Measurements from ENCODE around the gene SLC9A3. TPM values are rescaled to one million over a fixed set of nuclear protein-coding genes. Genes with fewer than 3 reads are reported as not detected.

The SLC9A3 gene
- total RNA-seq, 1 donor = 0.86 TPM

DNA sequence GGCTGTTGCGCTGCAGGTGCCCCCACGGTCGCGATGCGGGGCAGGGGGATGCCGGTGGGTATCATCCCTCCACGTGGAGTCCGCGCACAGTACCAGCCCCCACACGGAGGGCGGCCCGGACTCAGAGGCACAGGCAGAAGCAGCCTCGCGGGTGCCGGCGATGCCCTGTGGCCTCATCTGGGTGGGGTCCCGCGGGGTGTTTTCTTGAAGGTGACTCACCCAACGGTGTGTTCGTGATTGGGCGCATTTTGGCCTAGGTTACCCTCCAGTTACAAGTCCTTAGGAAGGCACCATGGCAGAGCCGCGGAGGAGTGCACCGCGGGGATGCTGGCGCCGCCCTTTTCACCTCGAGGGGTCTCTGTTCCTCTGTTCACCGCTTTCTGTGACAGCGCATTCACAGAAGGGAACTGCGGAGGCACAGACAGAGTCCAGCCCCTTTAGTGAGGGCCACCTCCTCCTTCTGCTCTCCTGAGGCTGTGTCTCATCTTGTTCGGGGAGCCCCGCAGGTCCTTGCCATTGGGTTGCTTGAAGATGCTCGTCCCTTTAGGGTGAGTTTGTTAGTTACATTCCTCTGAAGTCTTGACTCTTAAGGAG is 102.9 kb downstream of the SLC9A3 start:
- no peak overlapping the region for H3K4me3 ChIP-seq (ENCODE audit: low read depth, low read length)
- DNase-seq (ENCODE audit: low read depth) = no peak
- no peak for TF ChIP-seq CTCF (IDR thresholded peaks at IDR 0.05; ENCODE audit: insufficient read depth, low read depth, low read length)

- no peak for DNase-seq (ENCODE audit: low read depth)
- no peak overlapping the region for H3K4me3 ChIP-seq (ENCODE audit: low read depth, low read length)
- TF ChIP-seq CTCF (IDR thresholded peaks at IDR 0.05; ENCODE audit: insufficient read depth, low read depth, low read length) = no peak
Measured at GRCh38 chr5:420632-421286, 103.5 kb downstream of the SLC9A3 start.

Small RNA genes within 50 kb of the gene (small RNA-seq; reads per million reads assigned to genes)
- not detected for gene MIR4456

Other genes starting within 250 kb of the SLC9A3 start
- gene AHRR, start 202.7 kb downstream of the SLC9A3 start, total RNA-seq = 22.5 and 35.1 TPM in 2 replicates
- 31.2 and 32.4 TPM in 2 replicates for gene EXOC3, start 81.3 kb downstream of the SLC9A3 start, total RNA-seq
- 3.2 and 5.2 TPM in 2 replicates for gene CEP72, start 87.9 kb upstream of the SLC9A3 start, total RNA-seq
- gene TPPP, start 168.9 kb upstream of the SLC9A3 start, total RNA-seq = under 0.01 TPM in 2 replicates

Data from fibroblast of villous mesenchyme (primary cell).